T-helper 2 cell treated with Interferon-gamma antibody and Interleukin-4, amounts not matched to agents 5 μg/mL and 100 μg/mL, for 36 hours (primary cell): ENCODE measurements around the gene STOX2.

Source experiments
- DNase-seq: peaks from one replicate; pipeline ENCODE4 v3.0.0; 2021; ENCODE audit warnings: low spot score
- H3K27ac Mint-ChIP-seq: one replicate; pipeline ENCODE4 v1.8.0; 2021; ENCODE audit warnings: mild to moderate bottlenecking, mixed read lengths
- H3K27me3 Mint-ChIP-seq: one replicate; pipeline ENCODE4 v1.8.0; 2021; ENCODE audit warnings: low read depth, mixed read lengths
- H3K36me3 Mint-ChIP-seq: one replicate; pipeline ENCODE4 v1.8.0; 2021; ENCODE audit warnings: low read depth, mixed read lengths
- H3K4me1 Mint-ChIP-seq: one replicate; pipeline ENCODE4 v1.8.0; 2021; ENCODE audit warnings: low read depth, mixed read lengths
- H3K4me3 Mint-ChIP-seq: one replicate; pipeline ENCODE4 v1.8.0; 2022; ENCODE audit warnings: mild to moderate bottlenecking, moderate library complexity, mixed read lengths
- H3K9me3 Mint-ChIP-seq: one replicate; pipeline ENCODE4 v1.8.0; 2021; ENCODE audit warnings: mixed read lengths

The STOX2 gene

GRCh38 chr4:184053434-184053833 lies 148.3 kb downstream of the STOX2 start:
- Mint-ChIP-seq H3K4me1 (no peaks in the 10 kb centered on the region), H3K36me3 (no peaks in the 10 kb centered on the region), H3K27me3 (peaks cover 2% of the 10 kb centered on the region), H3K27ac (no peak overlapping the region), H3K4me3 (no peak overlapping the region), H3K9me3 (peaks cover 4% of the 10 kb centered on the region)
- DNase-seq = no peak

GRCh38 chr4:184056877-184057276 lies 151.8 kb downstream of the STOX2 start:
- Mint-ChIP-seq H3K27me3 (peaks cover 2% of the 10 kb centered on the region), H3K9me3 (no peaks in the 10 kb centered on the region), H3K4me1 (no peaks in the 10 kb centered on the region), H3K36me3 (no peaks in the 10 kb centered on the region), H3K4me3 (no peak overlapping the region), H3K27ac (no peak overlapping the region)
- no peak for DNase-seq

GRCh38 chr4:184058026-184058425 lies 152.9 kb downstream of the STOX2 start:
- no peaks in the 10 kb centered on the region for H3K36me3 Mint-ChIP-seq
- H3K4me1 Mint-ChIP-seq = no peaks in the 10 kb centered on the region
- H3K27me3 Mint-ChIP-seq = peaks cover 2% of the 10 kb centered on the region
- no peaks in the 10 kb centered on the region for H3K9me3 Mint-ChIP-seq
- DNase-seq = no peak
- H3K27ac Mint-ChIP-seq = no peak overlapping the region
- no peak overlapping the region for H3K4me3 Mint-ChIP-seq

GRCh38 chr4:184059099-184059498 lies 154.0 kb downstream of the STOX2 start:
- Mint-ChIP-seq H3K27ac (no peak overlapping the region), H3K36me3 (no peaks in the 10 kb centered on the region), H3K4me3 (no peak overlapping the region), H3K9me3 (no peaks in the 10 kb centered on the region), H3K27me3 (peaks cover 2% of the 10 kb centered on the region), H3K4me1 (no peaks in the 10 kb centered on the region)
- no peak for DNase-seq

GRCh38 chr4:184061582-184061981 lies 156.5 kb downstream of the STOX2 start:
- H3K4me3 Mint-ChIP-seq = no peak overlapping the region
- no peaks in the 10 kb centered on the region for H3K36me3 Mint-ChIP-seq
- H3K27ac Mint-ChIP-seq = no peak overlapping the region

GRCh38 chr4:184062769-184063168 lies 157.7 kb downstream of the STOX2 start:
- H3K27me3 Mint-ChIP-seq = peaks cover 3% of the 10 kb centered on the region
- DNase-seq = no peak
- H3K27ac Mint-ChIP-seq = no peak overlapping the region
- no peaks in the 10 kb centered on the region for H3K9me3 Mint-ChIP-seq
- no peaks in the 10 kb centered on the region for H3K4me1 Mint-ChIP-seq
- H3K4me3 Mint-ChIP-seq = no peak overlapping the region
- H3K36me3 Mint-ChIP-seq = no peaks in the 10 kb centered on the region

More at GRCh38 chr4:184061582-184061981, 156.5 kb downstream of the STOX2 start:
- Mint-ChIP-seq H3K27me3 (no peaks in the 10 kb centered on the region), H3K4me1 (no peaks in the 10 kb centered on the region), H3K9me3 (no peaks in the 10 kb centered on the region)
- no peak for DNase-seq

- Mint-ChIP-seq H3K4me1 (no peaks in the 10 kb centered on the region), H3K9me3 (no peaks in the 10 kb centered on the region), H3K36me3 (no peaks in the 10 kb centered on the region), H3K27ac (no peak overlapping the region), H3K4me3 (no peak overlapping the region), H3K27me3 (peaks cover 3% of the 10 kb centered on the region)
- DNase-seq = no peak
Observed at GRCh38 chr4:184064877-184065276, 159.8 kb downstream of the STOX2 start.

- no peaks in the 10 kb centered on the region for H3K36me3 Mint-ChIP-seq
- H3K4me1 Mint-ChIP-seq = no peaks in the 10 kb centered on the region
- H3K4me3 Mint-ChIP-seq = no peak overlapping the region
- no peak overlapping the region for H3K27ac Mint-ChIP-seq
- H3K9me3 Mint-ChIP-seq = no peaks in the 10 kb centered on the region
- H3K27me3 Mint-ChIP-seq = peaks cover 3% of the 10 kb centered on the region
- DNase-seq = no peak
Observed at GRCh38 chr4:184066584-184067300, 161.6 kb downstream of the STOX2 start.

GRCh38 chr4:184067931-184068554 lies 162.9 kb downstream of the STOX2 start:
- Mint-ChIP-seq H3K4me3 (no peak overlapping the region), H3K4me1 (no peaks in the 10 kb centered on the region), H3K27ac (no peak overlapping the region), H3K36me3 (no peaks in the 10 kb centered on the region), H3K27me3 (peaks cover 12% of the 10 kb centered on the region), H3K9me3 (no peaks in the 10 kb centered on the region)
- no peak for DNase-seq
